Epithelial cell of proximal tubule (primary cell): ENCODE results near the gene PSMA4. TPM values are rescaled to one million over a fixed set of nuclear protein-coding genes. Genes with fewer than 3 reads are reported as not detected.

Experiments used
- DNase-seq: peaks from one replicate; pipeline ENCODE4 v3.0.0-alpha.2; 2011; ENCODE audit warnings: low read depth
- H3K4me3 ChIP-seq: 2 replicates; pipeline ENCODE4 v1.5.1; 2011; ENCODE audit warnings: low read depth, mild to moderate bottlenecking, low read length
- total RNA-seq: library from RNA; depleted of rRNA; stranded (reverse); fragments of >200 nt; gene quantifications from 2 replicates; pipeline ENCODE4 v1.2.3, GENCODE V29; 2015
- TF ChIP-seq, protein P1 (sequence below): conservative IDR thresholded peaks from 2 replicates; pipeline ENCODE4 v1.5.1; 2012; ENCODE audit warnings: low read depth, mild to moderate bottlenecking, low read length

PSMA4 gene
- total RNA-seq, result 223 and 359 TPM in 2 replicates

DNA sequence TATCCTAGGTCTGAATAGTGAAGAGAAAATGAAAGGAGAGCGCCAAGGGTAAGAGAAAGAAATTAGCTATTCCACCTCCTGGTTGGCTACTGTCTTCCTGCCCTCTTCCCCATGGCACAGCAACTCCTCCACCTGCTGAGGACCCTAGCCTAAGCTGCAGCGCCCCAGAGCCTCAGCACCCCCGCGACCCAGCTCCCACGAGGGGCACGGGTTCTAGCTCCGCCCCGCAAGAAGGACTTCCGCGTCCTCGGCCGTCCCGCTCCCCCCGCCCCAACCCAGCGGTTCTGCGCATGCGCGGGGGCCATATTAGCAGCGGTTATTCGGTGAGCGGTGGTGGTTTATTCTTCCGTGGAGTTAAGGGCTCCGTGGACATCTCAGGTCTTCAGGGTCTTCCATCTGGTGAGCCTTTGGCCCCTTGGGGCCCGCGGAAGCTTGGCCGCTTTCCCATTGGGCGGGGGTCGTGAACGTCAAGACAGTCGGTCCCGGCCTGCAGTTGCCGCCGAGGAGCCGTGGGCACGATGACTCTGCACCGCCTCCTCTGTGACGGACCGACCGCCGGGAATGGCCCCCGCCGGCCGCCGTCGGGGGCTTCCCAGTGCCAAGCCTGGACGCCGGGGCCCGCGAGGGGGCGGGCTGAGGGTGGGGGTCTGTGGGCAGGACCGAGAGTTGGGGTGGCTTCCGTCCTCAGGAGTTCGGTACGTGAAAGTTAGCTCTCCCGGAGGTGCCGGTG is at the start of gene PSMA4:
Gene PSMA4, plus strand, starts transcription at position 304 of the 730 bp plus-strand sequence. CDS start 1,484 bp downstream, outside the sequence.
- TF ChIP-seq, protein P1, sequence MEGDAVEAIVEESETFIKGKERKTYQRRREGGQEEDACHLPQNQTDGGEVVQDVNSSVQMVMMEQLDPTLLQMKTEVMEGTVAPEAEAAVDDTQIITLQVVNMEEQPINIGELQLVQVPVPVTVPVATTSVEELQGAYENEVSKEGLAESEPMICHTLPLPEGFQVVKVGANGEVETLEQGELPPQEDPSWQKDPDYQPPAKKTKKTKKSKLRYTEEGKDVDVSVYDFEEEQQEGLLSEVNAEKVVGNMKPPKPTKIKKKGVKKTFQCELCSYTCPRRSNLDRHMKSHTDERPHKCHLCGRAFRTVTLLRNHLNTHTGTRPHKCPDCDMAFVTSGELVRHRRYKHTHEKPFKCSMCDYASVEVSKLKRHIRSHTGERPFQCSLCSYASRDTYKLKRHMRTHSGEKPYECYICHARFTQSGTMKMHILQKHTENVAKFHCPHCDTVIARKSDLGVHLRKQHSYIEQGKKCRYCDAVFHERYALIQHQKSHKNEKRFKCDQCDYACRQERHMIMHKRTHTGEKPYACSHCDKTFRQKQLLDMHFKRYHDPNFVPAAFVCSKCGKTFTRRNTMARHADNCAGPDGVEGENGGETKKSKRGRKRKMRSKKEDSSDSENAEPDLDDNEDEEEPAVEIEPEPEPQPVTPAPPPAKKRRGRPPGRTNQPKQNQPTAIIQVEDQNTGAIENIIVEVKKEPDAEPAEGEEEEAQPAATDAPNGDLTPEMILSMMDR, result peak; percentile 14
- peak; percentile 25 for DNase-seq
- peak within 1 kb of the TSS; percentile 75 for H3K4me3 ChIP-seq

- DNase-seq, result no peak
These were observed 47.4 kb upstream of the PSMA4 start for GRCh38 chr15:78492872-78493271.

GRCh38 chr15:78501857-78502256 is 38.4 kb upstream of the PSMA4 start:
- DNase-seq, result no peak
- H3K4me3 ChIP-seq, result no peak overlapping the region
- TF ChIP-seq, protein P1, result no peak

More at GRCh38 chr15:78492872-78493271, 47.4 kb upstream of the PSMA4 start:
- no peak overlapping the region for H3K4me3 ChIP-seq
- TF ChIP-seq, protein P1, result no peak

- H3K4me3 ChIP-seq, result no peak overlapping the region
- no peak for DNase-seq
- TF ChIP-seq, protein P1, result no peak
These were observed 37.6 kb upstream of the PSMA4 start for GRCh38 chr15:78502641-78503040.

DNA sequence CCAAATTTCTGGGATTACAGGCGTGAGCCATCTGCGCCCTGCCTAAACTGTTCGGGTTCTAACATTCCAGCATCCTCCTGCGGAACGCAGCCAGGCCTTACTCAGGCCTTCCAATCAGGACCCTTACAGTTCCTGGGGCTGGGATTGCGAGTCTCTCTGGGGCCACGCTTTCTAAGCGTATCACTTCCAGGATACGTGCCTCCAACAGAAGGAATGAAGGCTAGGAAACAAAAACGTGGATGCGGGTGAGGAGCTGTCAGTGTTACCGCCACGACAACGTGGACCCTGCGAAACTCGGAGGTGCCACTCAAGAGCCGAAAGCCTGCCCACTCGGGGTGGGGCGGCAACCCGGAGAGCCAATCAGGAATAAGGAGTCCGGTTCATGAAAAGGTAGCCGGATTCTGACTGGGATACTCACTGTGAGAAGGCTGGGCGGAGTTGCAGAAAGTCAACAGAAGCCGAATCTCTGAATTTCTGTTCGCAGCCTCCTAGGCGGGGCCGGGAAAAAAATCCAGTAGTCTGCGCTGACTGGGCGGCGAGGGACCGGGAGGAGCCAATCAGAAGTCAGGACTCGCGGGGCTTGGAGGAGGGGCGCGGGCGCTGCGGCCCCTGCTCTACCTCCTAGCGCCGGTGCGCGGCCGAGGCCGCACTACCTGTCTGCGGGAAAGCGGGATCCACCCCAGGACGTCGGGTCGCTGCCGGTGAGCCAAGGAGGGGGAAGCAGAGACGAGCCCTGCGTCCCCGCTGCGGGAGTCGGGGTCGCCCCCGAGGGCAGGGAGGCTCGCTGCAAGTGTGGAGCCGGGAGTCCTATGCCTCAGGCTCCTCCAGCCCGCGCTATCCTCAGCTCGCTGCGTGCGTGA is 33.0 kb upstream of the PSMA4 start, which contains the start of gene HYKK:
Gene HYKK, plus strand, starts transcription at position 607 of the 860 bp plus-strand sequence. CDS start 5,512 bp downstream, outside the sequence.
- TF ChIP-seq, protein P1, result no peak
- H3K4me3 ChIP-seq, result peak within 1 kb of the TSS; percentile 87
- peak; percentile 86 for DNase-seq

DNA sequence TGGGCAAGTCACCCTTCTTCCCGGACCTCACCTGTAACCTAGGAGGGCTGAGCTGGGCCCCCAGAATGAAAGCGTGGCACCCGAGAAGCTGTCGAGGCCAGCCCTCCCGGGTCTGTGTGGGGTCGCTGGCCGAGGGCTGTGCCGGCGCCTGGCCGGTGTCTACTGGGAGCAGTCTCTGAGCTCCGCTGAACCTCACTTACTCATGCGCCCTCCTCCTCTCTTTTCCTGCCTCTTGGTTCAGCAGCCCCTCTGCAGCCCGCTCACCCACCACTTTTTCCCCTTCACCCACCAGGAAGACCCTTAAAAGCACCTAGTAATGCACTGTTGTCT is 32.4 kb upstream of the PSMA4 start:
- DNase-seq, result no peak
- H3K4me3 ChIP-seq, result peak overlapping the region; percentile 87
- TF ChIP-seq, protein P1, result no peak
